Hepatocyte (in vitro differentiated cells): Measurements from ENCODE around the gene FLT4. TPM values are rescaled to one million over a fixed set of nuclear protein-coding genes. Genes with fewer than 3 reads are reported as not detected.

ENCODE experiments used
- DNase-seq: peaks from one replicate; pipeline ENCODE4 v3.0.0-alpha.2; 2016; ENCODE audit warnings: low spot score
- H2AFZ ChIP-seq: fragments of 200-600 bp; sonication (generic); 2 replicates; pipeline ENCODE4 v1.6.0; 2016; ENCODE audit warnings: antibody characterized with exemption, mild to moderate bottlenecking
- H3K27ac ChIP-seq: fragments of 200-600 bp; sonication (generic); 2 replicates; pipeline ENCODE4 v1.5.1; 2016; ENCODE audit warnings: mild to moderate bottlenecking
- H3K27me3 ChIP-seq: fragments of 200-600 bp; sonication (generic); 2 replicates; pipeline ENCODE4 v1.6.1; 2016
- H3K36me3 ChIP-seq: fragments of 200-600 bp; sonication (generic); replicated peaks from 2 replicates; pipeline ENCODE4 v1.5.1; 2016; ENCODE audit warnings: low read depth; ENCODE audit not compliant: insufficient read depth
- H3K4me1 ChIP-seq: fragments of 200-600 bp; sonication (generic); 2 replicates; pipeline ENCODE4 v1.5.1; 2016; ENCODE audit warnings: mild to moderate bottlenecking, moderate library complexity; ENCODE audit not compliant: insufficient read depth
- H3K4me2 ChIP-seq: fragments of 200-600 bp; sonication (generic); 2 replicates; pipeline ENCODE4 v1.6.0; 2016
- H3K4me3 ChIP-seq: fragments of 200-600 bp; sonication (generic); 2 replicates; pipeline ENCODE4 v1.5.1; 2016; ENCODE audit warnings: mild to moderate bottlenecking
- H3K79me2 ChIP-seq: fragments of 200-600 bp; sonication (generic); 2 replicates; pipeline ENCODE4 v1.6.0; 2017; ENCODE audit warnings: mild to moderate bottlenecking
- H3K9me2 ChIP-seq: fragments of 200-600 bp; sonication (generic); replicated peaks from 2 replicates; pipeline ENCODE4 v1.6.0; 2017; ENCODE audit warnings: mild to moderate bottlenecking; ENCODE audit not compliant: insufficient read depth
- H3K9me3 ChIP-seq: fragments of 200-600 bp; sonication (generic); 2 replicates; pipeline ENCODE4 v1.5.1; 2016; ENCODE audit warnings: low read depth, mild to moderate bottlenecking
- H4K20me1 ChIP-seq: fragments of 200-600 bp; sonication (generic); 2 replicates; pipeline ENCODE4 v1.6.0; 2016; ENCODE audit warnings: mild to moderate bottlenecking; ENCODE audit not compliant: insufficient read depth, poor library complexity, severe bottlenecking
- CTCF ChIP-seq: fragments of 200-600 bp; sonication (generic); IDR thresholded peaks from 2 replicates; pipeline ENCODE4 v1.5.1; 2016; ENCODE audit warnings: antibody characterized with exemption, mild to moderate bottlenecking; ENCODE audit not compliant: poor library complexity
- EZH2 ChIP-seq: fragments of 200-600 bp; sonication (generic); IDR thresholded peaks from 2 replicates; pipeline ENCODE4 v1.6.1; 2016; ENCODE audit warnings: antibody characterized with exemption, mild to moderate bottlenecking, borderline replicate concordance
- EZH2phosphoT487 ChIP-seq: fragments of 200-600 bp; sonication (generic); IDR thresholded peaks from one replicate; pipeline ENCODE4 v1.6.1; 2018; ENCODE audit warnings: antibody characterized with exemption, mild to moderate bottlenecking, low read depth, moderate library complexity; ENCODE audit not compliant: unreplicated experiment, severe bottlenecking
- WGBS: methylation state at CpG from one replicate; pipeline ENCODE4 v1.1.6; 2016; ENCODE audit warnings: low lambda C conversion rate; ENCODE audit errors: missing lambda C conversion rate; 5-methylcytosine and 5-hydroxymethylcytosine counted together
- polyA plus RNA-seq: library from polyadenylated mRNA; unstranded; fragments of >200 nt; fragmentation: Nextera tagmentation; extraction: Ambion mirVana; gene quantifications from 2 replicates; pipeline ENCODE4 v1.2.1, GENCODE V29; 2016
- total RNA-seq: library from RNA; depleted of rRNA; stranded (reverse); fragments of >200 nt; gene quantifications from 2 replicates; pipeline ENCODE4 v1.2.3, GENCODE V29; 2014

Gene FLT4
- total and polyA plus RNA-seq, 2 experiments from 2014 or later: 0.83 to 0.90 TPM

DNA sequence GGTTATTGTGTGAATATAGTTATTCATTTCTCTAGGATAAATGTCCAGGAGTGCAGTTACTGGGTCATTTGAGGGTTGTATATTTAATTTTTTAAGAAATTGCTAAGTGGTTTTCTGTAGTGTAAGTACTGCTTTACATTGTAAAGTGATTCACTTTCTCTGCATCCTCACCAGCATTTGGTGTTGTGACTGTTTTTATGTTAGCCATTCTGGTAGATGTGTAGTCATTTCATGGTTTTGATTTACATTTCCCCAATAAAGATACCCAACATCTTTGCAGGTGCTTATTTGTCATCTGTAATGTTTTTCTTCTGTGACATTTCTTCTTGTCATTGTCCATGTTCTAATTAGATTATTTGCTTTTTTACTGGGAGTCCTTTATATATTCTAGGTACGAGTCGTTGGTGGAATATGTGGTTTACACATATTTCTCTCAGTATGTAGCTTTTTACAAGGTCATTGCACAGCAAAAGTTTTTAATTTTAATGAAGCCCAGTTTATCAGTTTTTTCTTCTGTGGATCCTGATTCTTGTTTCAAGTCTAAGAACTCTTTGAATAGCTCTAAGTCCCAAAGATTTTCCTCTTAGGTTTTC is 92.1 kb downstream of the FLT4 start:
- 76% methylated on average over 2 of the region's 2 CpGs for WGBS
- Histone ChIP-seq H3K27me3 (no peaks in the 10 kb centered on the region), H3K9me3 (no peaks in the 10 kb centered on the region), H3K4me2 (no peak overlapping the region), H3K9me2 (no peaks in the 10 kb centered on the region), H3K4me1 (peaks cover 4% of the 10 kb centered on the region), H3K27ac (no peak overlapping the region), H3K36me3 (no peaks in the 10 kb centered on the region), H2AFZ (no peak overlapping the region), H3K79me2 (peaks cover 63% of the 10 kb centered on the region), H4K20me1 (peaks cover 4% of the 10 kb centered on the region), H3K4me3 (no peak overlapping the region)
- DNase-seq: no peak
- TF ChIP-seq EZH2phosphoT487: no peak
- no peak for TF ChIP-seq CTCF
- no peak for TF ChIP-seq EZH2

DNA sequence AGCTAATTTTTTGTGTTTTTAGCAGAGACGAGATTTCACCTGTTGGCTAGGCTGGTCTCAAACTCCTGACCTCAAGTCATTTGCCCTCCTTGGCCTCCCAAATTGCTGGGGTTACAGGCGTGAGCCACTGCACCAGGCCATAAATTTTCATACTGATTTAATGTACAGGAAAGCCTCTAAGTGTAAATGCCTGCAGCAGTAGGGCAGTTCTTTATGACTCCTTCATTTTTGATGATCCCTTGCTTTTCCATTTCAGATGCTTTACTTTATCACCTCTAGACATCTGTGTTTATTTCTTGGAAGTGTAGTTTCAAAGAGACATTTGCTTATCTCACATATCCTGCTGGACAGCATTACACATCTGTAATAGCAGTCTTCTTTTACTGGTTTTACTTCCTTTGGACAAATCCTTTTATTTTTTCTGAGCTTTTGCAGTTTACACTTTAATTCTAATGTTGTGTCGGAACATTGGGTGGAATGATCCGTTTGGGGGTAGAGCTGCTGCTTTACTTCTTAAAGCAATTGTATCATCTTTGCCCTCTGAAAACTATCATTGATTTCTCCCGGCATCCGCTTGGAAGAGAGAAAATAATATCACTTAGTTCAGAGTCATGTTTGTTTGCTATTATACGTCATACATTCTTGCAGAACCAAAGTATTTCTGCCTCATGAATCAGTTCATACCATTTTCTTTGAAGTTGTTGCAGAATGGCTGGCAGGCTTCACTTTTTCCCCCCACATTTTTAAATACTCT is 94.1 kb downstream of the FLT4 start:
- Histone ChIP-seq H4K20me1 (no peaks in the 10 kb centered on the region), H3K9me2 (no peaks in the 10 kb centered on the region), H3K4me1 (peaks cover 4% of the 10 kb centered on the region), H3K79me2 (peaks cover 55% of the 10 kb centered on the region), H3K36me3 (no peaks in the 10 kb centered on the region), H2AFZ (no peak overlapping the region), H3K27ac (peak overlapping the region; percentile 29), H3K4me2 (peak overlapping the region; percentile 33), H3K27me3 (no peaks in the 10 kb centered on the region), H3K4me3 (no peak overlapping the region), H3K9me3 (no peaks in the 10 kb centered on the region)
- no peak for DNase-seq
- WGBS: 48% methylated on average over 7 of the region's 7 CpGs
- TF ChIP-seq EZH2 (no peak), EZH2phosphoT487 (no peak), CTCF (no peak)

GRCh38 chr5:180553530-180553929 is 95.9 kb downstream of the FLT4 start:
- Histone ChIP-seq H2AFZ (no peak overlapping the region), H3K9me3 (no peaks in the 10 kb centered on the region), H3K79me2 (peaks cover 49% of the 10 kb centered on the region), H3K9me2 (no peaks in the 10 kb centered on the region), H3K4me3 (no peak overlapping the region), H3K4me1 (peaks cover 4% of the 10 kb centered on the region), H3K27me3 (no peaks in the 10 kb centered on the region), H3K27ac (no peak overlapping the region), H3K4me2 (no peak overlapping the region), H3K36me3 (no peaks in the 10 kb centered on the region), H4K20me1 (peaks cover 4% of the 10 kb centered on the region)
- no peak for DNase-seq
- TF ChIP-seq EZH2: no peak
- TF ChIP-seq EZH2phosphoT487: no peak
- no peak for TF ChIP-seq CTCF
- WGBS: 90% methylated on average over 3 of the region's 3 CpGs

Other genes with a start within 250 kb of the FLT4 start
- gene CNOT6, start 155.2 kb downstream of the FLT4 start, total RNA-seq: 20.3 and 24.1 TPM in 2 replicates
- gene CNOT6, start 155.2 kb downstream of the FLT4 start, polyA plus RNA-seq: 9.9 and 12.0 TPM in 2 replicates
- gene SCGB3A1, start 58.1 kb downstream of the FLT4 start, total RNA-seq: not detected in 2 replicates
- not detected in 2 replicates for gene SCGB3A1, start 58.1 kb downstream of the FLT4 start, polyA plus RNA-seq
- gene OR2Y1, start 90.5 kb upstream of the FLT4 start, total RNA-seq: not detected in 2 replicates
- not detected in 2 replicates for gene OR2Y1, start 90.5 kb upstream of the FLT4 start, polyA plus RNA-seq
- 137 and 152 TPM in 2 replicates for gene MGAT1, start 153.2 kb upstream of the FLT4 start, total RNA-seq
- 149 and 151 TPM in 2 replicates for gene MGAT1, start 153.2 kb upstream of the FLT4 start, polyA plus RNA-seq
- gene ZFP62, start 211.7 kb upstream of the FLT4 start, total RNA-seq: 30.0 and 31.7 TPM in 2 replicates
- gene ZFP62, start 211.7 kb upstream of the FLT4 start, polyA plus RNA-seq: 13.5 and 18.0 TPM in 2 replicates
- gene BTNL8, start 249.6 kb upstream of the FLT4 start, total RNA-seq: 19.1 and 22.0 TPM in 2 replicates
- 9.8 and 12.5 TPM in 2 replicates for gene BTNL8, start 249.6 kb upstream of the FLT4 start, polyA plus RNA-seq